ENCODE data around the gene AKAP13. TPM values are rescaled to one million over a fixed set of nuclear protein-coding genes. Genes with fewer than 3 reads are reported as not detected.

The AKAP13 gene
- total and polyA plus RNA-seq, 2 donors (not counting 1 experiment from before 2014, with no cell fraction given): 73.8 to 358 TPM

GRCh38 chr15:85710340-85710842 is 330.0 kb downstream of the AKAP13 start:
- ATAC-seq (ENCODE audit: low read depth) (no peak), DNase-seq (no peak)
- Histone ChIP-seq H3K27ac (ENCODE audit: low read length in 2 of 2) (peak overlapping the region in 1 of 2 donors; percentile 32), H3K4me1 (ENCODE audit: control insufficient read depth in 2 of 2, insufficient read depth in 2 of 2, low read length in 2 of 2) (peaks cover 29 to 33% of the 10 kb centered on the region in 2 donors), H3K27me3 (replicated peaks in 1 of 4; ENCODE audit: control extremely low read depth in 1 of 4, control insufficient read depth in 3 of 4, insufficient read depth in 4 of 4, low read length in 3 of 4) (no peaks in the 10 kb centered on the region), H2AFZ (ENCODE audit: insufficient read depth, low read depth, low read length, poor library complexity, severe bottlenecking) (no peak overlapping the region), H3K79me2 (ENCODE audit: control insufficient read depth, insufficient read depth, low read length) (peaks cover 85% of the 10 kb centered on the region), H3K9me3 (ENCODE audit: control extremely low read depth in 1 of 3, control insufficient read depth in 2 of 3, insufficient read depth in 1 of 3, low read length in 2 of 3) (no peaks in the 10 kb centered on the region), H3K4me3 (ENCODE audit: control extremely low read depth in 1 of 5, extremely low read depth in 1 of 5, insufficient read depth in 1 of 5, low read depth in 2 of 5, low read length in 4 of 5) (no peak overlapping the region), H3K9ac (ENCODE audit: low read length) (no peak overlapping the region), H3K36me3 (replicated peaks in 1 of 2; ENCODE audit: control extremely low read depth in 1 of 2, control insufficient read depth in 1 of 2, extremely low read depth in 1 of 2, insufficient read depth in 2 of 2, low read length in 1 of 2) (peaks cover 4 to 74% of the 10 kb centered on the region in 2 experiments), H3K4me2 (replicated peaks; ENCODE audit: low read depth, low read length, poor library complexity, severe bottlenecking) (no peak overlapping the region), H4K20me1 (ENCODE audit: control insufficient read depth, insufficient read depth, low read length, poor library complexity, severe bottlenecking) (peaks cover 18% of the 10 kb centered on the region)
- ChIA-PET POLR2A (no interaction called here), CTCF (interaction anchor here (0.7 to 1.1 kb wide), 2 partner anchors 20 to 31 kb away, joined by 3 to 4 read pairs; no protein-coding TSS in a partner anchor)
- TF ChIP-seq EZH2 (IDR thresholded peaks at IDR 0.05; ENCODE audit: borderline replicate concordance, insufficient read depth, low read depth, low read length, poor library complexity, severe bottlenecking) (no peak), CTCF (IDR thresholded peaks at IDR 0.05) (no peak)
- H3K4me3 Mint-ChIP-seq: no peak overlapping the region
- intact Hi-C loops (cut with micrococcal nuclease): no loop called here
- H3K27me3 Mint-ChIP-seq: no peaks in the 10 kb centered on the region
- H3K27ac Mint-ChIP-seq: peak overlapping the region; percentile 57
- whole genome bisulfite sequencing (ENCODE audit: insufficient coverage): 75% methylated on average over 5 of the region's 7 CpGs
- no peaks in the 10 kb centered on the region for H3K9me3 Mint-ChIP-seq (ENCODE audit: insufficient read depth)
- peaks cover 52% of the 10 kb centered on the region for H3K4me1 Mint-ChIP-seq

GRCh38 chr15:85711580-85712192 is 331.3 kb downstream of the AKAP13 start:
- CTCF ChIA-PET: interaction anchor here (0.7 to 1.7 kb wide), 2 partner anchors 9 to 29 kb away, joined by 3 to 4 read pairs; no protein-coding TSS in a partner anchor
- Mint-ChIP-seq H3K4me3 (no peak overlapping the region), H3K27me3 (no peaks in the 10 kb centered on the region), H3K27ac (no peak overlapping the region), H3K4me1 (peaks cover 46% of the 10 kb centered on the region), H3K9me3 (ENCODE audit: insufficient read depth) (no peaks in the 10 kb centered on the region)
- no peaks in the 10 kb centered on the region for H3K27me3 ChIP-seq (replicated peaks in 1 of 4; ENCODE audit: control extremely low read depth in 1 of 4, control insufficient read depth in 3 of 4, insufficient read depth in 4 of 4, low read length in 3 of 4)
- H2AFZ ChIP-seq (ENCODE audit: insufficient read depth, low read depth, low read length, poor library complexity, severe bottlenecking): no peak overlapping the region
- no peak overlapping the region for H3K4me2 ChIP-seq (replicated peaks; ENCODE audit: low read depth, low read length, poor library complexity, severe bottlenecking)
- H3K9ac ChIP-seq (ENCODE audit: low read length): no peak overlapping the region
- ATAC-seq (ENCODE audit: low read depth) (no peak), DNase-seq (no peak)
- H3K9me3 ChIP-seq (ENCODE audit: control extremely low read depth in 1 of 3, control insufficient read depth in 2 of 3, insufficient read depth in 1 of 3, low read length in 2 of 3): no peaks in the 10 kb centered on the region
- TF ChIP-seq EZH2 (IDR thresholded peaks at IDR 0.05; ENCODE audit: borderline replicate concordance, insufficient read depth, low read depth, low read length, poor library complexity, severe bottlenecking) (no peak), CTCF (IDR thresholded peaks at IDR 0.05) (no peak)
- H3K79me2 ChIP-seq (ENCODE audit: control insufficient read depth, insufficient read depth, low read length): peaks cover 73% of the 10 kb centered on the region
- peaks cover 18% of the 10 kb centered on the region for H4K20me1 ChIP-seq (ENCODE audit: control insufficient read depth, insufficient read depth, low read length, poor library complexity, severe bottlenecking)
- H3K4me1 ChIP-seq (ENCODE audit: control insufficient read depth in 2 of 2, insufficient read depth in 2 of 2, low read length in 2 of 2): peaks cover 17 to 24% of the 10 kb centered on the region in 2 donors
- WGBS (ENCODE audit: insufficient coverage): 79% methylated on average over 6 of the region's 7 CpGs
- peaks cover 4 to 81% of the 10 kb centered on the region in 2 experiments for H3K36me3 ChIP-seq (replicated peaks in 1 of 2; ENCODE audit: control extremely low read depth in 1 of 2, control insufficient read depth in 1 of 2, extremely low read depth in 1 of 2, insufficient read depth in 2 of 2, low read length in 1 of 2)
- H3K4me3 ChIP-seq (ENCODE audit: control extremely low read depth in 1 of 5, extremely low read depth in 1 of 5, insufficient read depth in 1 of 5, low read depth in 2 of 5, low read length in 4 of 5): no peak overlapping the region
- H3K27ac ChIP-seq (ENCODE audit: low read length in 2 of 2): peak overlapping the region in 1 of 2 donors; percentile 53
- intact Hi-C loops (cut with micrococcal nuclease): no loop called here
- POLR2A ChIA-PET: no interaction called here

All from B cell (primary cell).